ENCODE results near the gene IL21.

Gene IL21

DNA sequence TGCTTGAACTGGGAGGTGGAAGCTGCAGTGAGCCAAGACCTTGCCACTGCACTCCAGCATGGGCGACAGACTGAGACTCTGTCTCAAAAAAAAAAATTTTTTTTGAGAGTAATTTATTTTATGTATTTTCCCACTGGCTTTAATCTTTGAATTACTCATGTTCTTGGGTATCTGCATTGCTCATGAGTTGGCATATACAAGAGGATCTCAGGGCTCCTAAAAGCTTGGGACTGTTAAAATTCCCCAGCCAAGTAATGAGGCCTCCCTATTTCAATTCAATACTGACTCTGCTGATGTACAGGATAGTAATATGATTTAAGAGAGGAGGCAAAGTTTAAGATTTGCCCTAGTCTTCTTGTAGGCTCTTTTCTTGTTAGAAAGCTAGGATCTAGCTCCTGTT, 6.2 kb downstream of the IL21 start:
- TF ChIP-seq TCF12 (IDR thresholded peaks at IDR 0.05; ENCODE audit: low read depth): no peak
- no peak for TF ChIP-seq YY1 (IDR thresholded peaks at IDR 0.05; ENCODE audit: low read depth)
- no peak for TF ChIP-seq FOXM1 (IDR thresholded peaks at IDR 0.05; ENCODE audit: borderline replicate concordance, low read depth)

GRCh38 chr4:122612540-122612939, 8.3 kb downstream of the IL21 start:
- no peak for TF ChIP-seq EGR1 (IDR thresholded peaks at IDR 0.05)
- TF ChIP-seq, protein P1, sequence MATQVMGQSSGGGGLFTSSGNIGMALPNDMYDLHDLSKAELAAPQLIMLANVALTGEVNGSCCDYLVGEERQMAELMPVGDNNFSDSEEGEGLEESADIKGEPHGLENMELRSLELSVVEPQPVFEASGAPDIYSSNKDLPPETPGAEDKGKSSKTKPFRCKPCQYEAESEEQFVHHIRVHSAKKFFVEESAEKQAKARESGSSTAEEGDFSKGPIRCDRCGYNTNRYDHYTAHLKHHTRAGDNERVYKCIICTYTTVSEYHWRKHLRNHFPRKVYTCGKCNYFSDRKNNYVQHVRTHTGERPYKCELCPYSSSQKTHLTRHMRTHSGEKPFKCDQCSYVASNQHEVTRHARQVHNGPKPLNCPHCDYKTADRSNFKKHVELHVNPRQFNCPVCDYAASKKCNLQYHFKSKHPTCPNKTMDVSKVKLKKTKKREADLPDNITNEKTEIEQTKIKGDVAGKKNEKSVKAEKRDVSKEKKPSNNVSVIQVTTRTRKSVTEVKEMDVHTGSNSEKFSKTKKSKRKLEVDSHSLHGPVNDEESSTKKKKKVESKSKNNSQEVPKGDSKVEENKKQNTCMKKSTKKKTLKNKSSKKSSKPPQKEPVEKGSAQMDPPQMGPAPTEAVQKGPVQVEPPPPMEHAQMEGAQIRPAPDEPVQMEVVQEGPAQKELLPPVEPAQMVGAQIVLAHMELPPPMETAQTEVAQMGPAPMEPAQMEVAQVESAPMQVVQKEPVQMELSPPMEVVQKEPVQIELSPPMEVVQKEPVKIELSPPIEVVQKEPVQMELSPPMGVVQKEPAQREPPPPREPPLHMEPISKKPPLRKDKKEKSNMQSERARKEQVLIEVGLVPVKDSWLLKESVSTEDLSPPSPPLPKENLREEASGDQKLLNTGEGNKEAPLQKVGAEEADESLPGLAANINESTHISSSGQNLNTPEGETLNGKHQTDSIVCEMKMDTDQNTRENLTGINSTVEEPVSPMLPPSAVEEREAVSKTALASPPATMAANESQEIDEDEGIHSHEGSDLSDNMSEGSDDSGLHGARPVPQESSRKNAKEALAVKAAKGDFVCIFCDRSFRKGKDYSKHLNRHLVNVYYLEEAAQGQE (IDR thresholded peaks at IDR 0.05; ENCODE audit: low read depth): no peak
- TF ChIP-seq TEAD4 (IDR thresholded peaks at IDR 0.05): no peak
- no peak for TF ChIP-seq MAX (IDR thresholded peaks at IDR 0.05)

DNA sequence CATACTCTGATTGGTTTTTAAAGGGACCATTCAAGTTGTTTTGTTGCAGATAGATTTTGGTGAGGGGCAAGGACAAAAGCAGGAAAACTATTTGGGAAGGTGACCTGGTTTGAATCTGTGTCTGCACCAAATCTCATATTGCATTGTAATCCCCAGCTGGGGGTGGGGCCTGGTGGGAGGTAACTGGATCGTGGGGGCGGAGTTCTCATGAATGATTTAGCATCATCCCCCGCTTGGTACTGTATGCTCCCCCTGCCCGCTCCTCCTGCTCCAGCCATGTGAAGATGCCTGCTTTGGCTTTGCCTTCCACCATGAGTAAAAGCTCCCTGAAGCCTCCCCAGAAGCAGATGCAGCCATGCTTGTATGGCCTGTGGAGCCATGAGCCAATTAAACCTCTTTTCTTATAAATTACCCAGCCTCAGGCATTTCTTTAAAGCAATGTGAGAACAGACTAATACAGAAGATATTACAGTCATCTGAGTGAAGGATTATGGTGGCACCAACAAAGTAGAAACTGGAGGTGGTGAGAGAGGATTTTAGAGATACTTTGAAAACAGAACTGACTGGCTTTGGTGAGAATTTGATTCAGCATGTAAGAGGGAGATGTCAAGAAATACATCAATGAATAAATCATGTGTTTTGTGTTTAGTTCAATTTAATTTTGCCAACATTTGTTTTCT, 14.4 kb downstream of the IL21 start:
- TF ChIP-seq, protein P1 (IDR thresholded peaks at IDR 0.05; ENCODE audit: low read depth): no peak
- no peak for TF ChIP-seq YY1 (IDR thresholded peaks at IDR 0.05; ENCODE audit: low read depth)
- no peak for TF ChIP-seq TEAD4 (IDR thresholded peaks at IDR 0.05)
- no peak for TF ChIP-seq MAX (IDR thresholded peaks at IDR 0.05)
- TF ChIP-seq FOXM1 (IDR thresholded peaks at IDR 0.05; ENCODE audit: borderline replicate concordance, low read depth): no peak
- no peak for TF ChIP-seq TAF1 (IDR thresholded peaks at IDR 0.05; ENCODE audit: low read depth)
- TF ChIP-seq EGR1 (IDR thresholded peaks at IDR 0.05): 0 out of 2 replicates have a peak, but pooled peaks have one; percentile 23
- TF ChIP-seq EP300 (IDR thresholded peaks at IDR 0.05; ENCODE audit: borderline replicate concordance): no peak

GRCh38 chr4:122604146-122604545, 16.7 kb downstream of the IL21 start:
- TF ChIP-seq TEAD4 (IDR thresholded peaks at IDR 0.05) (no peak), MAX (IDR thresholded peaks at IDR 0.05) (no peak), CREB1 (IDR thresholded peaks at IDR 0.05; ENCODE audit: low read depth) (no peak), NFIC (IDR thresholded peaks at IDR 0.05) (no peak), FOXM1 (IDR thresholded peaks at IDR 0.05; ENCODE audit: borderline replicate concordance, low read depth) (no peak), RAD21 (IDR thresholded peaks at IDR 0.05; ENCODE audit: low read depth) (no peak), EGR1 (IDR thresholded peaks at IDR 0.05) (no peak), CEBPB (IDR thresholded peaks at IDR 0.05) (no peak), TCF12 (IDR thresholded peaks at IDR 0.05; ENCODE audit: low read depth) (no peak), YY1 (IDR thresholded peaks at IDR 0.05; ENCODE audit: low read depth) (no peak), EP300 (IDR thresholded peaks at IDR 0.05; ENCODE audit: borderline replicate concordance) (no peak), ZBTB7A (IDR thresholded peaks at IDR 0.05; ENCODE audit: low read depth) (no peak), TAF1 (IDR thresholded peaks at IDR 0.05; ENCODE audit: low read depth) (no peak)
- TF ChIP-seq, protein P2, sequence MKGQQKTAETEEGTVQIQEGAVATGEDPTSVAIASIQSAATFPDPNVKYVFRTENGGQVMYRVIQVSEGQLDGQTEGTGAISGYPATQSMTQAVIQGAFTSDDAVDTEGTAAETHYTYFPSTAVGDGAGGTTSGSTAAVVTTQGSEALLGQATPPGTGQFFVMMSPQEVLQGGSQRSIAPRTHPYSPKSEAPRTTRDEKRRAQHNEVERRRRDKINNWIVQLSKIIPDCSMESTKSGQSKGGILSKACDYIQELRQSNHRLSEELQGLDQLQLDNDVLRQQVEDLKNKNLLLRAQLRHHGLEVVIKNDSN (IDR thresholded peaks at IDR 0.05): no peak
- TF ChIP-seq, protein P1 (IDR thresholded peaks at IDR 0.05; ENCODE audit: low read depth): no peak

- TF ChIP-seq YY1 (IDR thresholded peaks at IDR 0.05; ENCODE audit: low read depth): no peak
- no peak for TF ChIP-seq MAX (IDR thresholded peaks at IDR 0.05)
- TF ChIP-seq, protein P1 (IDR thresholded peaks at IDR 0.05; ENCODE audit: low read depth): no peak
- no peak for TF ChIP-seq NFIC (IDR thresholded peaks at IDR 0.05)
- TF ChIP-seq CEBPB (IDR thresholded peaks at IDR 0.05): no peak
- TF ChIP-seq, protein P2 (IDR thresholded peaks at IDR 0.05): no peak
Measured at GRCh38 chr4:122603156-122603574, 17.7 kb downstream of the IL21 start.
